ENCODE data around the gene FAM163A. TPM values are rescaled to one million over a fixed set of nuclear protein-coding genes. Genes with fewer than 3 reads are reported as not detected.
A peak's percentile ranks its signal among the peaks of the same experiment; 100 is the strongest.

Gene FAM163A
- total and polyA plus RNA-seq, 7 donors = 0.04 to 0.52 (median 0.08) TPM; not detected in 2

DNA sequence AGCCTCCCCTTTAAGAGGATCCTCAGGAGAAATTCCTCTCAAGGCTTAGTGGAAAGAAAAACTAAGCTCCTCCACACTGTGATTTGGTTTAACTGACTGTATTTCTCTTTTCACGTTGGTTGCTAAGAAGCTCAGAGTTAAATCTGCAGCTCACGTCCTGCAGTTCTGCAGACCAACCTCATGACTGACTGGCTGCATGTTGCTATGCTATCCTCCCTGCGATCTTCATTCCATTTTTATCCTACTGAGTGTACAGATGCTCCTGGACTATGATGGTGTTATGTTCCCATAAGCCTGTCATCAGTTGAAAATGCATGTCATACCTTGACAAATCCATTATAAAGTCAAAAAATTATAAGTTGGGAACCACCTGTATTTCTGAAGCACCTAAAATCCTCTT lies 34.6 kb downstream of the FAM163A start:
- no peak overlapping the region for H3K27ac ChIP-seq
- intact Hi-C loops (cut with DNase I) = no loop called here
- 78 to 89% (median 80%) methylated on average over 3 of the region's 3 CpGs for WGBS, 3 donors
- ATAC-seq (no peak), DNase-seq (no peak)
- no peak overlapping the region for H3K4me3 ChIP-seq
- no peaks in the 10 kb centered on the region for H3K36me3 ChIP-seq (ENCODE audit: insufficient read depth in 1 of 2, low read depth in 1 of 2)
- peaks cover 0 to 2% (median 0%) of the 10 kb centered on the region in 3 donors for H3K27me3 ChIP-seq (ENCODE audit: insufficient read depth in 3 of 3, low read length in 2 of 3)
- TF ChIP-seq, protein P1, sequence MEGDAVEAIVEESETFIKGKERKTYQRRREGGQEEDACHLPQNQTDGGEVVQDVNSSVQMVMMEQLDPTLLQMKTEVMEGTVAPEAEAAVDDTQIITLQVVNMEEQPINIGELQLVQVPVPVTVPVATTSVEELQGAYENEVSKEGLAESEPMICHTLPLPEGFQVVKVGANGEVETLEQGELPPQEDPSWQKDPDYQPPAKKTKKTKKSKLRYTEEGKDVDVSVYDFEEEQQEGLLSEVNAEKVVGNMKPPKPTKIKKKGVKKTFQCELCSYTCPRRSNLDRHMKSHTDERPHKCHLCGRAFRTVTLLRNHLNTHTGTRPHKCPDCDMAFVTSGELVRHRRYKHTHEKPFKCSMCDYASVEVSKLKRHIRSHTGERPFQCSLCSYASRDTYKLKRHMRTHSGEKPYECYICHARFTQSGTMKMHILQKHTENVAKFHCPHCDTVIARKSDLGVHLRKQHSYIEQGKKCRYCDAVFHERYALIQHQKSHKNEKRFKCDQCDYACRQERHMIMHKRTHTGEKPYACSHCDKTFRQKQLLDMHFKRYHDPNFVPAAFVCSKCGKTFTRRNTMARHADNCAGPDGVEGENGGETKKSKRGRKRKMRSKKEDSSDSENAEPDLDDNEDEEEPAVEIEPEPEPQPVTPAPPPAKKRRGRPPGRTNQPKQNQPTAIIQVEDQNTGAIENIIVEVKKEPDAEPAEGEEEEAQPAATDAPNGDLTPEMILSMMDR (IDR thresholded peaks at IDR 0.05) = no peak
- H3K9me3 ChIP-seq = peaks cover under 1% of the 10 kb centered on the region
- no peaks in the 10 kb centered on the region for H3K4me1 ChIP-seq

DNA sequence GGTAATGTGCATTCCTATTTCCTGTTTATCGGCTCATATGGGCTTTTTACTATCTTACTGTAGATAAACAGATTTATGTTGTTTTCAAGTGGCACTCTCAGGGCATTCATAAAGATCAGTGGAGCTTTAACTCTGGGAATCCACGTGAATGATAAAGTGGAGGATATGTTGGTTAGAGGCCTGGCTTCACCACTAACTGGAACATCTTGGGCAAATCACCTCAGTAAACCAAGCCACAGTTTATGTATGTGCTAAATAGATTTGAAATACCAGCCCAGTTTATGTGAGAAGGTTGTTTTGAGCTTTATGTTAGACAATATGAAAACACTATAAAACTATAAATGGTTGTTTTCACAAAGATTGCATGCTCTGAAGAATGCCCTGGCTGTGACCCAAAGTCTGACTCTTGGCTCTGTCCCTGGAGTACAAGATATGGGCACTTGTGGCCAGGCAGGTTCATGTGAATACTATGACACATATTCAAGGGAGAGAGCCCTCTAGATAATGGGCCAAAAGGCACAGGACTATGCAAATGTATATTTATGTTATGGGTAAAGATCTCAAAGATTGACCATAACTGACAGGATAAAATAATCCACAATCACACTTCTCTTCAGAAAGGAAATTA lies 36.7 kb downstream of the FAM163A start:
- peaks cover 0 to 2% (median 0%) of the 10 kb centered on the region in 3 donors for H3K27me3 ChIP-seq (ENCODE audit: insufficient read depth in 3 of 3, low read length in 2 of 3)
- no peaks in the 10 kb centered on the region for H3K4me1 ChIP-seq
- DNase-seq (no peak), ATAC-seq (no peak)
- H3K9me3 ChIP-seq = no peaks in the 10 kb centered on the region
- WGBS, 3 donors = 66 to 75% (median 69%) methylated on average over 2 of the region's 2 CpGs
- H3K4me3 ChIP-seq = no peak overlapping the region
- intact Hi-C loops (cut with DNase I) = no loop called here
- TF ChIP-seq, protein P1 (IDR thresholded peaks at IDR 0.05) = no peak
- no peaks in the 10 kb centered on the region for H3K36me3 ChIP-seq (ENCODE audit: insufficient read depth in 1 of 2, low read depth in 1 of 2)
- H3K27ac ChIP-seq = no peak overlapping the region

DNA sequence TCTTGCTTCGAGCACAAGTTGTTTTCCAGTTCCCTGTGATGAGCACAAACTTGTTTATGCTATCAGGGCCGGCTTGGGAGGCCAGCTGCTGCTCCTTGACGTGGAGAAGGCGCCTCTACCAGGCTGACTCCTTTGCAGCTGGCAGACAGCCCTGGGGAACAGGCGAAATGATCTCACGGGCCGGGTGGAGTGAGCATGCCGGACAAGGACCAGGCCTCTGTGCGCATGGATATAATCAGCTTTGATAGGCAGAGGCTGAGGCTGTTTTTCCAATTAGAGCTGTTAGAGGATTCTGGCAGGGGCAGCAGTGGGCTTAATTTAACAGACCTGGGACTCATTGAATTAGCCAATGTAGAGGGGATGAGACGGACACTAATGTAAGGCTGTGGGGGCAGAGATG lies 38.9 kb downstream of the FAM163A start:
- Histone ChIP-seq H3K9me3 (no peaks in the 10 kb centered on the region), H3K36me3 (ENCODE audit: insufficient read depth in 1 of 2, low read depth in 1 of 2) (no peaks in the 10 kb centered on the region), H3K27ac (no peak overlapping the region), H3K27me3 (ENCODE audit: insufficient read depth in 3 of 3, low read length in 2 of 3) (peaks cover 0 to 2% (median 0%) of the 10 kb centered on the region in 3 donors), H3K4me3 (no peak overlapping the region), H3K4me1 (no peaks in the 10 kb centered on the region)
- ATAC-seq (peak in 1 of 4 donors; percentile 42), DNase-seq (peak in 1 of 2 donors; percentile 77)
- 33 to 41% (median 38%) methylated on average over 10 of the region's 10 CpGs for WGBS, 3 donors
- intact Hi-C loops (cut with DNase I) = no loop called here
- TF ChIP-seq, protein P1 (IDR thresholded peaks at IDR 0.05) = no peak

DNA sequence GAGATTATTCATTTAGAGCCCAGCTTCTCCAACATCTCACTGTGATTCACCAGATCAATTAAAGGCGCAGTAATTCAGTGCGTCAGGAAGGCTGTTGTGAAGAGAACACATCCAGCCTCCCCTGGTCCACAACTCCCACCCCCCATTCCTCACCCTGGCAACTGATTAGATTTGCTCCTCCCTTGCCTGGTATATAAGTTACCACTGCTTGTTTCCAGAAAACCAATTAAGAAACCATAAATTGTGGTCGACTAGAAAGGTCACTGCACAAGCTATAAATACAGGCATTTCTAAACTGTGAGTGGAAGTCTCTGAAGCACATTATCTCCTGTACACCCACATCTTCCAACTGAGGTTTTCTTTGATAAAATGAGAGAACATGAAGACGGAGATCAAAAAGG lies 41.9 kb downstream of the FAM163A start:
- ATAC-seq (no peak), DNase-seq (no peak)
- TF ChIP-seq, protein P1 (IDR thresholded peaks at IDR 0.05) = no peak
- Histone ChIP-seq H3K4me1 (no peaks in the 10 kb centered on the region), H3K27ac (no peak overlapping the region), H3K36me3 (ENCODE audit: insufficient read depth in 1 of 2, low read depth in 1 of 2) (no peaks in the 10 kb centered on the region), H3K27me3 (ENCODE audit: insufficient read depth in 3 of 3, low read length in 2 of 3) (no peaks in the 10 kb centered on the region), H3K4me3 (no peak overlapping the region), H3K9me3 (no peaks in the 10 kb centered on the region)
- 51 to 59% (median 57%) methylated on average over 4 of the region's 4 CpGs for WGBS, 3 donors
- intact Hi-C loops (cut with DNase I) = no loop called here

DNA sequence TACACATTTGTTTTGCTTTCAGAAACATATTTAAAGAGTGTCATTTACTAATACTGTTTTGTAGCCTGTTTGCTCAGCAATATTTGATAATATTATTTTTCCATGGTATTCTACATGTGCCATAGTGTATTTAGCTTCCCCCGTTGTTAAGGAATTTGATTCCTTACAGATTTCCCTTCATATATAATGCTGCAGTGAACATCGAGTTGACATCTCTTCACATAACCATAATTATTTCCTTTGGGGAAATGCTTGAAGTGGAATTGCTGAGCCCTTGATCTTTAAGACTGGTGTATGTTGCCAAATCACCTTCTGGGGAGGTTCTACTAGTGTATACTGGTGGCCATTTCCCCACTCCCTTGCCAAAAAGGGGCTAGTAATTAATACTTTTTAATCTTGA lies 42.6 kb downstream of the FAM163A start:
- ATAC-seq = no peak
- DNase-seq = no peak
- Histone ChIP-seq H3K4me3 (no peak overlapping the region), H3K27me3 (ENCODE audit: insufficient read depth in 3 of 3, low read length in 2 of 3) (peaks cover 0 to 1% (median 0%) of the 10 kb centered on the region in 3 donors), H3K4me1 (no peaks in the 10 kb centered on the region), H3K36me3 (ENCODE audit: insufficient read depth in 1 of 2, low read depth in 1 of 2) (no peaks in the 10 kb centered on the region), H3K27ac (no peak overlapping the region), H3K9me3 (no peaks in the 10 kb centered on the region)
- WGBS, 3 donors = 48 to 55% (median 53%) methylated on average over 2 of the region's 2 CpGs
- TF ChIP-seq, protein P1 (IDR thresholded peaks at IDR 0.05) = no peak
- intact Hi-C loops (cut with DNase I) = no loop called here
